Measurements from ENCODE around the gene ANKS1B.
"Not testable (repeated sequence)": the region's sequence is repeated elsewhere in the genome, so short reads cannot be mapped to it uniquely, and the experiment has no call there.

The ANKS1B gene

DNA sequence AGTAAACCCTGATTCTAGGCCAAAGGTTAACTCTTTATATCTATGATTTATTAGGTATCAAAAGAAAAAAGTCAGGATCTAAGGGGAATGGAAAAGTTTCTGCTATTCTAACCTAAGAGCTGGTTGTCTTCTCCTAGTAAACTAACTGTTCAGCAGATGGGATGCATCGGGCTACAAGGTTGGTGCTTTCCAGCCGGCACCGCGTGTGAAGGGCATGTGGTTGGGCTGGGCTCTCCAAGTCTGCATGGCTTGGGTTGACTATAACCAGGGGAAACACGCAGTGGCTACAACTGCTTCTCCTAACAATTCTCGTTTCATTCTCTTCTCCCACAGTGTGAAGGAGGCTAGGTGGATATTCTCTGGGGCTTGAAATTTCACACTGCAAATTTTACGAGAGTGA lies 985.2 kb downstream of the ANKS1B start:
- intact Hi-C loops (cut with DNase I): loop anchor here (2.0 to 10.0 kb wide), 3 partner anchors 299 to 572 kb away; no protein-coding TSS in a partner anchor
- peak in 3 of 10 donors; percentile 10 to 63 (median 63) for DNase-seq

DNA sequence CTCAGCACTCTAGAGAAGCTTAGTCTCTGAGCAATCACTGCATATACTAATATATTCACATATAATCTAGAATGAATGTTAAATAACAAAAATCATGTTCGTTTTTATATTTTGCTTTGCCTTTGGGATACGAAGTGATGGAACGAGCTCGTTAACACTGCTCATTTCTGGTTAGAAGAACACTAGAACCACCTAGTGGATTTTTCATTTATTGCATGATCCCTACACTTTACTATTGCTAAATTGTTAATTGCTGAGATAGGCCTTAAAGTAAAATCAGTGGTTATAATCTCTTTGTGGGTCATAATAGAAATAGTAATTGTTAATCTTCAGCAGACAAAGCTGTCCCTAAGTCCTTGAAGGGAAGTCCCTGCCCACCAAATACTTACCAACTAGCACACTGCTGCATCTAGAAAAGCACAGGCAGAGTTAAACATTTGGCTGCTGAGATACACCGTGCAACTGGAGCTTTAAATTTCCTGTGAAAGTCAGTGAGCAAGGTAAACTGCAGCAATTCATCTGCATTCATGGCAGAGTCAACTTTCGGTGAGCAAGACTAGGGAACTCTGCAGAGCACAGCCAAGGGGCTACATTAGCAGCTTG lies 985.9 kb downstream of the ANKS1B start:
- no peak for DNase-seq
- intact Hi-C loops (cut with DNase I): loop anchor here (2.0 to 10.0 kb wide), 3 partner anchors 298 to 571 kb away; no protein-coding TSS in a partner anchor

DNA sequence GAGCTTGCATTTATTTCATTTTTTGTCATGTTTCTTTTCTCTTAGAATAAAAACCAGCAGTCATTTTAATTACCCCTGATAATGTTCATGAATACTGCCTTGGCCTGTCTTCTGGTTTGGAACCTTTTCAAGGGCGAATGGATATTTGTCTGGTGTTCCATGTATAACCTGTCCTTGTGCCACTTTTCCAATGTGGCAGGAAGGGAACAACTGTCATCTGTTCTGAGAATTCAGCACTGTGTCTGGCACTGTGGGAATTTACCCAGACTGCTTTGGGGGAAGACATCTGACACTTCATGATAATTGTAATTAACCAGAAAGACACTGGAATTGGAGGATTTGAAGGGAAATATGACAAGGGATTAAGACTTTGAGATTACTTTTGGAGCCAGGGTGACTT lies 986.8 kb downstream of the ANKS1B start:
- intact Hi-C loops (cut with DNase I): loop anchor here (2.0 to 10.0 kb wide), 3 partner anchors 297 to 571 kb away; no protein-coding TSS in a partner anchor

GRCh38 chr12:98990648-98991047 lies 994.1 kb downstream of the ANKS1B start:
- intact Hi-C loops (cut with DNase I): loop anchor here (10.0 kb wide), 1 partner anchor 426 kb away; no protein-coding TSS in a partner anchor
- DNase-seq: no peak

More for the DNA sequence above, 986.8 kb downstream of the ANKS1B start:
- DNase-seq: no peak

- intact Hi-C loops (cut with DNase I): no loop called here
- DNase-seq: no peak
Measured at GRCh38 chr12:98985156-98985555, 999.6 kb downstream of the ANKS1B start.

DNA sequence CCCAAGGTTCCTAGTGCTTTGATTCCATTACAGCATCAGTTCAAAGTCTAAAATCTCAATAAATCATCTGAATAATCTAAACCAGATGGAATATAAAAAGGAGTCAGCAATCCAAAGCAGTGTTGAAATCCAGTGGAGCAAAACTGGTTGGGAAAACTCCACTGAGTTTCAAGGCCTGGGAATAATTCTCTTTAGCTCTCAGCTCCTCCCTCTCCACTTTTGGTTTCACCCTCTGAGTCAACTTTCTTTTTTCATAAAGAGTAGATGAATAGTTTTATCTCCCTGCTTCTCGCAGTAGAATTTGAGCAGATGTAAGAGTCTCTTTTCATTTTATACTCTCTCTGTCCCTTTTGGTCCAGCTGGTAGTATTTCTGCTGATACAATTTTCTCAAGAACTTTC lies 1001.1 kb downstream of the ANKS1B start:
- intact Hi-C loops (cut with DNase I): no loop called here
- DNase-seq: no peak

DNA sequence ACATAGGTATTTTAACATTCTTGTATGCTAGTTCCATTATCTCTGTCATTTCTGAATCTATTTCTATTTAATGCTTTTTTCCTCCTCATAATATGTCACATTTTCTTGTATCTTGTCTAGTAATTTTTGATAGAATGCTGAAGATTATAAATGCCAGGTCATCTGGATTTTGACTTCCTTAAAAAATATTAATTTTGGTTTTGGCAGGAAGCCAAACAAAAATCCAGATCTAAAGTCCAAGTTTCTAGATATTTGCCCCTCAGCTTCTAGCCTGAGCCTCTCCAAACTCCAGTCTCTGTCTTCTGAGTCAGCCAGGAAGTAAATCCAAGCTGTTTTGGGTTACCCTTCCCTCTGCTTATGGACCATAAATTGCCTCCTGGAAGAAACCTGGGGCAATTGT lies 1004.2 kb downstream of the ANKS1B start:
- intact Hi-C loops (cut with DNase I): no loop called here
- no peak for DNase-seq

DNA sequence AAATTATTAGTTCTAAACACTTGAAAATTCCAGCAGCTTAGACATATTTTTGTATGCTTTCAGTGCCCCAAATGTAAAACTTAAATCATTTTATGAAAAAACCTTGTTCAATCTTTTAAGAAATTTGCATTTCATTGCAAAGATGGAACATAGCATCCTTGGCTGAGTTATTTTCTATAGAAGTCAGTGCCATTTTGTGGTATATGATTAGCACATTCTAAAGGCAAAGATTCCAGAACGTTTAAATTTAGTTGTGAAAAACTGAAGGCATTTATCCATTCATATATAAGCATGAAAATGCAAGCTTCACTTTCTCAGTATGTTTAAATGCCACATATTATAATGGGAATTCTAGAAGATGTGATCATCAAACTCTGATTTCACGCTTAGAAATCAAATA lies 1007.5 kb downstream of the ANKS1B start:
- intact Hi-C loops (cut with DNase I): no loop called here
- no peak for DNase-seq

GRCh38 chr12:98974767-98975381 lies 1009.9 kb downstream of the ANKS1B start:
- intact Hi-C loops (cut with DNase I): no loop called here
- DNase-seq: no peak

DNA sequence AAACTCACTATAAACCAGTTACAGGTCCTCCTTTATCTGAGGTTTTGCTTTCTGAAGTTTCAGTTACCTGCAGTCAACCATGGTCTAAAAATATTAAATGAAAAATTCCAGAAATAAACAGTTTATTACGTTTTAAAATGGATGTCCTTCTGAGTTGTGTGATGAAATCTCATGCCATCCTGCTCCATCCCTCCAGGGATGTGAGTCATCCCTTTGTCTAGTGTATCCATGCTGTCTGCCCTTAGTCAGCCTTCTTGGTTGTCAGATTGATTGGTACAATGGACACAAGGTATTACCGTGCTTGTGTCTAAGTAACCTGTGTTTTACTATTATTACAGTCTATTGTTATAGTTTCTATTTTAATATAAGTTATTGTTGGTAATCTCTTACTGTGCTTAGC lies 1011.3 kb downstream of the ANKS1B start:
- intact Hi-C loops (cut with DNase I): no loop called here
- no peak for DNase-seq

DNA sequence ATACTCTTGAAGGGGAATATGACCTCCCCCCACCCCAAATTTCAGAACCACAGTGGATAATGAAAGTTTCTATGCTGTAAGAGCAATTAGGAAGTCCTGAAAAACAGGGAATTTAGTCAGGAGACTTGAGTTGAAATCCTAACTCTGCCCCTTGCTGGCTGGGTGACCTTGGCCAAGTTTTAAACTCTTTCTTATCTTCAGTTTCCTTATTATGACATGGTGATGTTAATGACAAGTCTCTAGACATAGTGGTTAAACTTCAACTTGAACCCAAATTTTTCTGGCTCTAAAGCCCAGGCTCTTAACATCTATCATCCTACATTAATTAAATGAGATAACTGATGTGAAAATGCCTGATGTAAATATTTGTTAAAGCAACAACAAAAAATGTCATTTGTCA lies 1013.8 kb downstream of the ANKS1B start:
- DNase-seq: no peak
- intact Hi-C loops (cut with DNase I): no loop called here

- no peak for DNase-seq
- intact Hi-C loops (cut with DNase I): no loop called here
Measured at GRCh38 chr12:98970210-98970609, 1014.5 kb downstream of the ANKS1B start.

- peak in 7 of 10 donors; percentile 17 to 79 (median 33) for DNase-seq
- intact Hi-C loops (cut with DNase I): no loop called here
Measured at GRCh38 chr12:98968896-98969295, 1015.8 kb downstream of the ANKS1B start.

DNA sequence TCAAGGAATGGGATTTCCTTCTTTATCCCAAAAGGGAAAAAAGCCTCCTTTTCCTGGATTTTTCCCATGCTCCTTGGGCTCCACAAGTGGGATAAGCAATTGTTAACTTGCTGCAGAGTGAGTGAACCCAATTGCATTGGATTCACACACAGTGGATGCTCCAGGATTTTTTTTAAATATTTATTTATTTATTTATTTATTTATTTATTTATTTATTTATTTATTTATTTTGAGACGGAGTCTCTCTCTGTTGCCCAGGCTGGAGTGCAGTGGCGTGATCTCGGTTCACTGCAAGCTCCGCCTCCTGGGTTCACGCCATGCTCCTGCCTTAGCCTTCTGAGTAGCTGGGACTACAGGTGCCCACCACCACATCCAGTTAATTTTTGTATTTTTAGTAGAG lies 1027.6 kb downstream of the ANKS1B start:
- intact Hi-C loops (cut with DNase I); DNase-seq: not testable (repeated sequence)

- intact Hi-C loops (cut with DNase I): no loop called here
- no peak for DNase-seq
Measured at GRCh38 chr12:98955284-98955683, 1029.5 kb downstream of the ANKS1B start.

DNA sequence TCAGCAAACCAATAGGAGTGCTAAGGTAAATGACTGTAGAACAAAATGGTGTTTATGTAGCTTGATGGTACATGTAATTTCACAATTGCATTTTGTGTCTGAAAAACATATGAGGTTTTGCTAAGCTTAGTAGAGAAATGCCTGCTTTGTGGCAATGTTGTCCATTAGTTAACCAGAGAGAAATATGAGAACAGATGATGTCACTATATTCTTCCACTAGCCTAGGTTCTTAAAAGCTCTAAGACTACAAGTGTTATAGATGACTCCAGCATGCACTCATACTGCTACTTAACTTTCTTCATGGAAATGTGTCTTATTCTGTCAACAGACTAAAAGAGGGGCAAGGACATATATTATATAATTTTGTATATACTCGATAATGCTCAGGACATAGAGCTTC lies 1030.2 kb downstream of the ANKS1B start:
- DNase-seq: no peak
- intact Hi-C loops (cut with DNase I): no loop called here

DNA sequence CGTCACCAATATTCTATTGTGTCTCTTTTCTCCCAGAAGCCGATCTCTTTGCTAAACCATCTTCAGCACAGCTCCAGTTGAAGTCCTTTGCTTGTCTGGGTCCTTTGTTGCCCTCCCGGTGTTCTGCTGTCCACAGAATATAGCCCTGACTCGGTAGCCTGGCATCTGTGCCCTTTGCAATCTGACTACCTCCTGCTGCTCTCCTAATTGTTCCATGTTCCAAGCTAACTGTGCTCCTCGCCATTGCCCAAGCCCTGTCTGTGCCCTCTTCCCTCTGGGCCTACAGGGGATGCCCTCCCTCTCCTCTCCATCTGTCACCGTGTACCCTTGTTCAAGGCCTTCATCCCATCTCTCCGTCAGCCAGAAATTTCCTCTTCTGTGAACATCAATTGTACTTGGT lies 1033.3 kb downstream of the ANKS1B start:
- intact Hi-C loops (cut with DNase I): no loop called here
- DNase-seq: no peak

GRCh38 chr12:98948343-98948949 lies 1036.3 kb downstream of the ANKS1B start:
- DNase-seq: no peak
- intact Hi-C loops (cut with DNase I): no loop called here

GRCh38 chr12:98945864-98946263 lies 1038.9 kb downstream of the ANKS1B start:
- intact Hi-C loops (cut with DNase I): no loop called here
- DNase-seq: no peak

DNA sequence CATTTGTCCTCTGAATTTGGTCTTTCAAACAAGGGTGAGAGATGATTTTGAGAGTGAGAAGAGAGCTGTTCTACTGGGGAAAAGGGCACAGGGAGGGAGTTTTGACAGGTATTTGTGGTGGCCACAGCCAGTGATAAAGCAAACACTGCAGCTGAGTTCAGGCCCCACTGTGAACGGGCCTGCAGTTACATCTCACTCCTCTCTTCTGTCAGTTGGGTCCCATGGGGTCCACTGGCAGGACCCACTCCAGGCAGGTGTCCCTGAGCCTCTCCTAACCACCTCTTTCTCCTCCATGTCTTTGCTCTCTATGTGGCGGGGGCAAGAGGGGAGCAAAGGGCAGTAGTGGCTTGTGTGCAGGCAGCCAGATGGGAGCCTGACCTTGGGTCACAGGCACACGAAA lies 1044.8 kb downstream of the ANKS1B start:
- DNase-seq: peak in 1 of 10 donors; percentile 62
- intact Hi-C loops (cut with DNase I): loop anchor here (2.0 to 10.0 kb wide), 2 partner anchors 215 to 241 kb away; no protein-coding TSS in a partner anchor

- intact Hi-C loops (cut with DNase I): loop anchor here (2.0 to 10.0 kb wide), 2 partner anchors 215 to 241 kb away; no protein-coding TSS in a partner anchor
Measured at GRCh38 chr12:98939350-98939749, 1045.4 kb downstream of the ANKS1B start.

More at GRCh38 chr12:98939350-98939749, 1045.4 kb downstream of the ANKS1B start:
- peak in 6 of 10 donors; percentile 12 to 80 (median 34) for DNase-seq

Measured in posterior cingulate gyrus (tissue), 11 donors.